GM19035 (cell line): ENCODE results near the gene TOX2.

Source experiments
- ATAC-seq: cut with Tn5 transposase; IDR thresholded peaks from one replicate; pipeline ENCODE4 v1.9.1; 2021; ENCODE audit not compliant: unreplicated experiment

TOX2 gene

GRCh38 chr20:43955750-43956191, 41.1 kb downstream of the TOX2 start:
- ATAC-seq: no peak

GRCh38 chr20:43957392-43957791, 42.7 kb downstream of the TOX2 start:
- no peak for ATAC-seq

DNA sequence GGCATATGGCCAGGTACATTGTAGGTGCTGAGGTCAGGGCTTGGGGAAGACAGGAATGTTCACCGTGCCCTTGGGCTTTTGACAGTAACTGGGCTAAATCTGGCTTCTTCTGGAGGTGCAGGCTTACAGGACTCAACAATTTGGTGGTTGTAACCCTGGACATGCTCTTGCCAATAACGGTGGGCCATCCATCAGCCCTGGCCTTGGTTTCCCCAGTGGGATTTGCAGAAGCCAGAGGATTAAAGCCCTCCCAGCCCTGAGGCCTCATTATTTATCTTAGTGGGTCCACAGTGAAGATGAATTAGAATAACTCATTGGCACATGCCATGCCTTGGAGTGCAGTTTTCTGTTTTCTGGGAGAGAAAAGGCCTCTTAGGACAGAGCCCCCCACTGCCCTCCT, 44.0 kb downstream of the TOX2 start:
- no peak for ATAC-seq

DNA sequence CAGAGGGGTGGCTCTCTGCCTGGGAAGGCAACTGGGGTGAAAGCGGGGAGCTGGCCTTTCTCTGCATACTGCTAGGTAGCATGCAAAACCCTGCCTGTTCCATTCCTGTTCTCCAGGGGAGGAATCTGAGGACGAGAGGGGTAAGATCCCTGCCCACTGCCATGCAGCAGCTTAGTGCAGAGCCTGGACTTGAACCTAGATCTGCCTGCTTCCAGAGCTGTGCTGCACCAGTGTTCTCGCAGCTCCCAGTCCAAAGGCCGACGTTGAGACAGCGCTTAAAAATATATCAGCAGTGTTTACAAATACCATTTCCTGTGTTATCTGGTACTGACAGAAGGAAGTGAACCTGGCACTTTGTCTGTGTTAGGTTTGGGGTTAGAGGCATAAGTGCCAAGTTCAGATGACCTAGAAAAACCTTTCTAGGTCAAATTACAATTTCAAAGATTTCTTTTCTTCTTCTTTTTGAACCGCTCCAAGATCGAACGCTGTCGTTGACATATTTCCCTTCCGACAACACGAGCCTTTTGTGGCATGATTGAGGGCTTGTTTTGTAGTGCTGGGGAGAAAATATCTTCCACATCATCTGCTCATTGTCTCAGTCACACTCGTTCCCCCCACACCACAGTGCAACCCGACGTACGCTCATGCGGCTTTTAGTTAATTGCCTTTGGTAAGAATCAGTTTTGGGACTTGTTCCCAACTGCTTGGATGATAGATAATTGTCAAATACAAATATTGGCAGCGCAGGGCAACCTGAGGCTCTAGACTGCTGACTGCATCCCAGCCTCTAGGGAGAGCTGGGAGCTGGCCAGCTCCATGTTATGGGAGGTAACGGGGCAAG, 44.6 kb downstream of the TOX2 start:
- no peak for ATAC-seq

DNA sequence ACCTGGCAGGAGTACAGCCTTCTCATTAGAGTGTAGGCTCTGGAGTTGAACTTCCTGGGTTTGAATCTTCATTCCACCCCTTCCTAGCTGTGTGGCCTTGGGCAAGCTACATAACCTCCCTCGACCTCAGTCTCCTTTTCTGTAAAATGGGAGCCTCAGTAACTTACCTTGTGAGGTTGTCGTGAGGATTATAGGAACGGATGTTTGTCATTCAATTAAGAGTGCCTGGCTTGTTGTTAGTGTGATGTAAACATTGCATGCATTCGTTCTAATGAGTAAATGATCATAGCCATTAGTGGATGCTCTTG, 45.2 kb downstream of the TOX2 start:
- ATAC-seq: no peak

GRCh38 chr20:43960231-43960630, 45.6 kb downstream of the TOX2 start:
- no peak for ATAC-seq

DNA sequence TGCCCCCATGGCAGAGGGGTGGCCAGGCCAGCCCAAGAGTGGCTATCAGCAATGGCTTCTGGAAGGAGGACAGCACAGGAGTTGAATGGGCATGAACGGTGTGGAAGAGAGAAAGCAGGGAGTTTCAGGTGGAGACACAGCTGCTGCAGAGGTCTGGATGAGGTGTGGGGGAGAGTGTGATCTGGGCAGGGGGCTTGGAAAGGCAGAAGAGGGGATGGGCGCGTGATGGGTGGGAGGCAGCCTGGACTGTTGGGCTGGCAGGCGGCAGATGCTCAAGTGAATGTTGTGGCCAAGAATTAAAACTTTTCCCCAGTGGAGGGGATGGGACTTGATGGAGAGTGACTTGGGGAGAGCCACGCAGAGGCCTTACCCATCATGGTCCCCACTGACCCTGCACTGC, 46.5 kb downstream of the TOX2 start:
- ATAC-seq: no peak

- ATAC-seq: no peak
Observed at GRCh38 chr20:43961541-43962471, 47.2 kb downstream of the TOX2 start.

DNA sequence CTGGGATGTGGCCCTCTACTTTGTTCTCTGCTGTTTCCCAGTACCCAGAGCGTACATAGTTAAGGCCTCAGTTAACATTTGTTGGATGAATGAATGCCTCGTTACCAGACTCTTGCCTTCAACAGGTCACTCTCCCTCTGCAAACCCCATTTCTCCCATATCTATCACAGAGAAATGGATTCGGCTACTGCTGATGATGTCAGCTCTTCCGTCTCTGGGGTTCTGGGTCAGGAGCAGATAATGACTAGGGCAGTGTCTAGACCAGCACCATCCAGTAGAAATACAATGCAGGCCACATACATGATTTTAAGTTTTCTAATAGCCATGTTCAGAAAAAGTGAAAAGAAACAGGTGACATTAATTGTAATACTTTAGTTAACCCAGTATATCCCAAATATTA, 47.9 kb downstream of the TOX2 start:
- ATAC-seq: no peak

- ATAC-seq: no peak
Observed at GRCh38 chr20:43963233-43963632, 48.6 kb downstream of the TOX2 start.

GRCh38 chr20:43963872-43964791, 49.5 kb downstream of the TOX2 start:
- no peak for ATAC-seq

GRCh38 chr20:43968341-43969000, 53.8 kb downstream of the TOX2 start:
- no peak for ATAC-seq

GRCh38 chr20:43969028-43969447, 54.4 kb downstream of the TOX2 start:
- no peak for ATAC-seq

DNA sequence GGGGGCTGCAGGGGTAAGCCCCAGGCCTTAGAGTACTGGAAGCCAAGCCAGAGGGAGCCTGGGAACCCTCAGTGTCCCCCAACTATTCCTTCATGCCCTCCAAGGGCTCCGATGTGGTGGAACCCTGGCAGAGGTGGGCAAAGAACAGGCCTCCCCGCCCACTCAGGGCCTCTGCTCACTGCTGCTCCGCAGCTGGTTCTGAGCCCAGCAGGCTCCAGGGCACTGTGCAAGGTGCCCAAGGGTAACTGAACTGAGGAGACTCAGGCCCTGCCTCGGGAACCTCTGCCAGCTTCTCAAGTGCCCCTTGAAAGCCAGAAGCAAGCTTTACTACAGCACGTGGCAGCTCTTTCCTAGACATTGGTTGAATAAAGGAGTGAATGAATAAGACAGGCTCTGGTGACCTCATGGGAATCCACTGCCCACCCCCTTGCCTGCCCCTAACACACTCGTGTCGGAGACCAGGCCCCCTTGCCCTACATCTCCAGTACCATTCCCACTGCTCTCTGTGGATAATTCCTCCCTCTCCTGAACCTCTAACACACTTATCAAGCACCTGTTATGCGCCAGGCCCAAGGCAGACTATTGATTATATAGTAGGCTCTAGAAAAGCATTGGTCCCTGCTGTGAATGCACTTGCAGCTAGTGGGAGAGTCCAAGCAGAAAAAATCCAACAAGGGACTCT, 55.0 kb downstream of the TOX2 start:
- ATAC-seq: no peak

DNA sequence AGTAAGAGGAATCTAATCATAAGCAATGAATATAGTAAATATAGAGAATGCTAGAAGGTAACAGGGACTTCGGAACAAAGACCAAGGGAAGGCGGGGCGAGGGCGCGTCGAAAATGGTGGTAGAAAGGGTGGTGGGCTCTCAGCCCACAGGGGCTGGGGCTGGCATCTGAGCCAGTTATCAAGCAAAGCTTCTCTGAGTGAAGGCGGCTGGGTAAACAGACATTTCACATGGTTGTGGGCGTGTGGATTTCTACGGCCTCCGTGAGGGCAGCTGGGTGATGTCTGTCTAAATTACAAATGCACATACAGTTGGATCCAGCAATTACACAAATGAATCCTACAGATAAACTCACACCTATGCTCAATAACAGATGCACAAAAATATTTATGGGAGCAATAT, 56.6 kb downstream of the TOX2 start:
- no peak for ATAC-seq

GRCh38 chr20:43972051-43972450, 57.4 kb downstream of the TOX2 start:
- ATAC-seq: no peak

DNA sequence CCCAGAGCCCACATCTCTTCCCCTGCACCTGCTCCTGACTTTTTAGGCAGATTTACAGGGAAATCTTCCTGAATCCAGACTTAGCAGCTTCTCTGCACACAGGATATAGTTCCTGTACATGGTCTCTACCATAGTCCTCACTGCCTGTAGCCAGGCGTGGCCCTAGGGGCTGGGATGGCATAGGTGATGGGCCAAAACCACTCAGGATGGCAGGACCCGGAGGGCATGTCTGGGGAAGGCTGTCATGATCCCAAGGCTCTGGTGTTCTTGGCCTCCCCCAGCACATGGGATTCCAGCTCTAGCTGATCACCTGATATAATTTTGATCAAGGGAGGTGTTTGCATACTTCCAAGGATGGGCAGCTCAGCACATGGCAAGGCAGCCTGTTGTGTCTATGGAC, 58.0 kb downstream of the TOX2 start:
- ATAC-seq: no peak

DNA sequence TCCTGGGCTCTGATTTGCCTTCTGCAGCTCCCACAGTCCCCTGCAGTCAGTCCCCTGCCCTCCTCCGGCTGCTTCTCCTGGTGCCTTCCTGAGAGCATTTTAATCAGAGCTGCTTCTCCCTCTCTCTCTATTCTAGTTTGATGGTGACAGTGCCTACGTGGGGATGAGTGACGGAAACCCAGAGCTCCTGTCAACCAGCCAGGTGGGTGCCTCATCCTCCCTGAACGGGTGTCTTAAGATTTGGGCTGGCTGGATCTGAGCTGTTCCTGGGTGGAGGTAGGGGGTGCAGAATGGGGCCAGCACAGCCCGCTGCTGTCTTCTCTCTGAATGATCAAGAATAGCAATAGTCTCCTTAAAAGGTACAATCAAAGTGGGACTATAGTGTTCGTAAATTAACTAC, 58.6 kb downstream of the TOX2 start:
- no peak for ATAC-seq

GRCh38 chr20:43973671-43974450, 59.2 kb downstream of the TOX2 start:
- ATAC-seq: no peak
